IMR-90 (cell line): Measurements from ENCODE around the gene KRT80. TPM values are rescaled to one million over a fixed set of nuclear protein-coding genes. Genes with fewer than 3 reads are reported as not detected.

Source experiments
- ATAC-seq: fragments of 200-7000 bp; cut with Tn5 transposase; 2 replicates; pipeline ENCODE4 v1.9.1; 2020; ENCODE audit warnings: low read depth, mild to moderate bottlenecking, moderate library complexity
- BruUV-seq: library from RNA; stranded (reverse); fragments of 400-500 nt; replicated peaks from 2 replicates; lab custom pipeline; 2021; lab: Mats Ljungman, UMichigan
- CTCF ChIA-PET: fragments of 300-600 bp; formaldehyde crosslinking; extraction: SDS; loops from one replicate; lab custom pipeline; 2021; ENCODE audit warnings: antibody characterized with exemption; lab: Yijun Ruan, JAX
- POLR2A ChIA-PET: fragments of 300-600 bp; sonication (Branson Sonifier 250); formaldehyde crosslinking; loops from one replicate; lab custom pipeline; 2022; ENCODE audit warnings: antibody characterized with exemption; ENCODE audit not compliant: unreplicated experiment; lab: Charles Lee
- DNase-seq: peaks from one replicate; pipeline ENCODE4 v3.0.0; 2013
- H2AFZ ChIP-seq: replicated peaks from 2 replicates; pipeline ENCODE3; 2013; ENCODE audit warnings: low read length, mild to moderate bottlenecking; ENCODE audit not compliant: poor library complexity
- H2AK5ac ChIP-seq: 2 replicates; pipeline ENCODE4 v1.6.1; 2013; ENCODE audit warnings: low read depth, low read length, inconsistent platforms
- H2AK9ac ChIP-seq: replicated peaks from 2 replicates; pipeline ENCODE3; 2013; ENCODE audit warnings: mild to moderate bottlenecking, low read depth, low read length, moderate library complexity; ENCODE audit not compliant: poor library complexity
- H2BK120ac ChIP-seq: 2 replicates; pipeline ENCODE4 v1.6.1; 2013; ENCODE audit warnings: low read depth, low read length, inconsistent platforms
- H2BK15ac ChIP-seq: 3 replicates; pipeline ENCODE4 v1.6.1; 2013; ENCODE audit warnings: low read depth, low read length, inconsistent platforms
- H2BK20ac ChIP-seq: 2 replicates; pipeline ENCODE4 v1.6.1; 2013; ENCODE audit warnings: low read depth, mild to moderate bottlenecking, inconsistent platforms, low read length, moderate library complexity
- H2BK5ac ChIP-seq: 2 replicates; pipeline ENCODE4 v1.6.1; 2013; ENCODE audit warnings: mild to moderate bottlenecking, low read depth, low read length, inconsistent platforms; ENCODE audit not compliant: poor library complexity, severe bottlenecking
- H3K14ac ChIP-seq: replicated peaks from 2 replicates; pipeline ENCODE4 v1.6.1; 2013; ENCODE audit warnings: low read depth, low read length, inconsistent platforms
- H3K18ac ChIP-seq: 2 replicates; pipeline ENCODE4 v1.6.1; 2013; ENCODE audit warnings: low read depth, low read length, control low read depth
- H3K23ac ChIP-seq: 2 replicates; pipeline ENCODE4 v1.6.1; 2013; ENCODE audit warnings: low read depth, low read length, inconsistent platforms
- H3K27ac ChIP-seq: 2 replicates; pipeline ENCODE4 v1.5.1; 2013; ENCODE audit warnings: mild to moderate bottlenecking, control low read depth, low read length; ENCODE audit not compliant: insufficient read depth
- H3K27me3 ChIP-seq: 2 replicates; pipeline ENCODE4 v1.6.1; 2013; ENCODE audit warnings: low read length; ENCODE audit not compliant: control insufficient read depth, insufficient read depth
- H3K36me3 ChIP-seq: 2 replicates; pipeline ENCODE4 v1.6.1; 2013; ENCODE audit warnings: low read length, mixed read lengths; ENCODE audit not compliant: control insufficient read depth, insufficient read depth
- H3K4ac ChIP-seq: 2 replicates; pipeline ENCODE4 v1.6.1; 2013; ENCODE audit warnings: low read depth, low read length, inconsistent platforms
- H3K4me1 ChIP-seq: 2 replicates; pipeline ENCODE4 v1.6.1; 2013; ENCODE audit warnings: low read length, mixed read lengths; ENCODE audit not compliant: control insufficient read depth, insufficient read depth
- H3K4me2 ChIP-seq: 2 replicates; pipeline ENCODE4 v1.6.1; 2013; ENCODE audit warnings: low read depth, mild to moderate bottlenecking, control low read depth, low read length, moderate library complexity
- H3K4me3 ChIP-seq: 2 replicates; pipeline ENCODE4 v1.5.1; 2013; ENCODE audit warnings: low read depth, mild to moderate bottlenecking, control low read depth, low read length, moderate library complexity; ENCODE audit not compliant: insufficient read depth
- H3K56ac ChIP-seq: 2 replicates; pipeline ENCODE4 v1.6.1; 2013; ENCODE audit warnings: low read length, inconsistent platforms; ENCODE audit not compliant: insufficient read depth; ENCODE audit errors: extremely low read depth
- H3K79me1 ChIP-seq, 2 experiments: 2 replicates each; pipeline ENCODE4 v1.6.1; 2013; ENCODE audit warnings: low read length in 2 of 2, inconsistent platforms in 1 of 2, low read depth in 1 of 2
- H3K9ac ChIP-seq: 2 replicates; pipeline ENCODE4 v1.6.1; 2013; ENCODE audit warnings: low read depth, low read length, control low read depth
- H3K9me1 ChIP-seq: 2 replicates; pipeline ENCODE4 v1.6.1; 2013; ENCODE audit warnings: low read length, inconsistent platforms; ENCODE audit not compliant: insufficient read depth
- H3K9me3 ChIP-seq: 2 replicates; pipeline ENCODE4 v1.6.1; 2013; ENCODE audit warnings: low read length; ENCODE audit not compliant: control insufficient read depth, insufficient read depth
- H4K20me1 ChIP-seq: 2 replicates; pipeline ENCODE4 v1.6.1; 2013; ENCODE audit warnings: low read length, inconsistent platforms; ENCODE audit not compliant: insufficient read depth
- H4K5ac ChIP-seq: 2 replicates; pipeline ENCODE4 v1.6.1; 2013; ENCODE audit warnings: mild to moderate bottlenecking, low read depth, low read length, control low read depth
- H4K8ac ChIP-seq, 2 experiments: 2 replicates each; pipeline ENCODE4 v1.6.1; 2013; ENCODE audit warnings: low read depth in 2 of 2, low read length in 2 of 2, control low read depth in 1 of 2, inconsistent platforms in 1 of 2
- H4K91ac ChIP-seq: 2 replicates; pipeline ENCODE4 v1.6.1; 2013; ENCODE audit warnings: low read depth, low read length, inconsistent platforms; ENCODE audit not compliant: insufficient read depth
- CTCF ChIP-seq: conservative IDR thresholded peaks from 2 replicates; pipeline ENCODE4 v1.5.1; 2012; ENCODE audit warnings: mild to moderate bottlenecking, low read depth, low read length, improper control_type of control experiment
- MAZ ChIP-seq: IDR thresholded peaks from 2 replicates; pipeline ENCODE4 v1.6.1; 2012; ENCODE audit warnings: low read depth, mild to moderate bottlenecking, low read length, improper control_type of control experiment, moderate library complexity, borderline replicate concordance
- RFX5 ChIP-seq: IDR thresholded peaks from 2 replicates; pipeline ENCODE4 v1.8.0; 2012; ENCODE audit warnings: low read depth, mild to moderate bottlenecking, low read length, moderate library complexity
- WGBS, 2 experiments: methylation state at CpG; one replicate each; pipeline versions ENCODE4 v1.1.5 to v1.1.7; 2013; ENCODE audit warnings: missing lambda C conversion rate in 2 of 2; ENCODE audit not compliant: insufficient read length in 1 of 2; ENCODE audit errors: extremely low coverage in 2 of 2; 5-methylcytosine and 5-hydroxymethylcytosine counted together
- dilution Hi-C: fragments of 300-500 bp; cut with HindIII; formaldehyde crosslinking; loops from one replicate; pipeline ENCODE4 v1.14.3; 2018; ENCODE audit warnings: low sequenced_read_pairs; ENCODE audit not compliant: unreplicated experiment
- in situ Hi-C: fragments of 300-500 bp; cut with MboI; formaldehyde crosslinking; loops from 3 replicates; pipeline ENCODE4 v1.14.3; 2019; ENCODE audit warnings: low sequenced_read_pairs, inconsistent platforms, mixed read lengths
- intact Hi-C: fragments of 100-400 bp; cut with micrococcal nuclease; formaldehyde crosslinking; loops from 2 replicates; pipeline ENCODE4 v1.10.0; 2022
- polyA plus RNA-seq, 3 experiments: library from polyadenylated mRNA; depleted of rRNA; stranded (reverse); fragments of >200 nt; gene quantifications; 2 replicates each; pipeline ENCODE4 v1.2.3, GENCODE V29; 2012; ENCODE audit warnings: low replicate concordance in 1 of 3
- total RNA-seq: library from RNA; depleted of rRNA; stranded (reverse); fragments of >200 nt; gene quantifications from 2 replicates; pipeline ENCODE4 v1.2.3, GENCODE V29; 2012

Gene KRT80
- total and polyA plus RNA-seq, 2 of the 4 experiments (the other 2 are of a cell fraction): 0.54 to 3.4 TPM

- ChIA-PET CTCF (no interaction called here), POLR2A (interaction anchor here (0.6 kb wide), 1 partner anchor 237 kb away, joined by 7 read pairs; no protein-coding TSS in a partner anchor)
- Histone ChIP-seq H2BK5ac (peak overlapping the region; percentile 95), H4K8ac (peak overlapping the region; percentile 91 to 98), H3K14ac (peak overlapping the region; percentile 86), H3K18ac (peak overlapping the region; percentile 40), H3K4me1 (peaks cover 60% of the 10 kb centered on the region), H3K4me3 (no peak overlapping the region), H2AK9ac (peak overlapping the region; percentile 97), H2BK15ac (peak overlapping the region; percentile 99), H4K20me1 (no peaks in the 10 kb centered on the region), H3K79me1 (peaks cover 0 to 46% of the 10 kb centered on the region in 2 experiments; a peak in 3 of 4 replicates), H4K5ac (peak overlapping the region; percentile 52), H2AFZ (peak overlapping the region; percentile 91), H3K36me3 (no peaks in the 10 kb centered on the region), H2BK20ac (peak overlapping the region; percentile 99), H3K56ac (peak overlapping the region; percentile 68), H4K91ac (peak overlapping the region; percentile 99), H3K4ac (peak overlapping the region; percentile 98), H3K9ac (peak overlapping the region; percentile 15; the same call in 1 of the 2 replicates), H2BK120ac (peak overlapping the region; percentile 100), H3K9me1 (peaks cover 42% of the 10 kb centered on the region), H3K4me2 (no peak overlapping the region), H3K9me3 (no peaks in the 10 kb centered on the region), H3K23ac (peak overlapping the region; percentile 58), H2AK5ac (peak overlapping the region; percentile 96), H3K27ac (peak overlapping the region; percentile 80), H3K27me3 (no peaks in the 10 kb centered on the region)
- in situ Hi-C loops (no loop called here), intact Hi-C loops (no loop called here), dilution Hi-C loops (no loop called here)
- BruUV-seq: no TSS peak
- WGBS, 2 experiments: no CpG with 5 or more reads among the region's 5 CpGs
- DNase-seq (peak; percentile 23), ATAC-seq (no peak)
- TF ChIP-seq CTCF: no peak
- TF ChIP-seq RFX5: no peak
- 0 out of 2 replicates have a peak, but pooled peaks have one; percentile 0 for TF ChIP-seq MAZ
Measured at GRCh38 chr12:52182384-52182783, 9.4 kb downstream of the KRT80 start.
